ENCODE results near the gene HIVEP3.

The HIVEP3 gene

GRCh38 chr1:41765152-41765551 is 153.6 kb downstream of the HIVEP3 start:
- DNase-seq (ENCODE audit: low read depth in 1 of 2, low spot score in 1 of 2): no peak

GRCh38 chr1:41764656-41765055 is 154.1 kb downstream of the HIVEP3 start:
- no peak for DNase-seq (ENCODE audit: low read depth in 1 of 2, low spot score in 1 of 2)

- DNase-seq (ENCODE audit: low read depth in 1 of 2, low spot score in 1 of 2): no peak
Observed at GRCh38 chr1:41762777-41763176, 155.9 kb downstream of the HIVEP3 start.

GRCh38 chr1:41762251-41762650 is 156.5 kb downstream of the HIVEP3 start:
- no peak for DNase-seq (ENCODE audit: low read depth in 1 of 2, low spot score in 1 of 2)

- DNase-seq (ENCODE audit: low read depth in 1 of 2, low spot score in 1 of 2): no peak
Observed at GRCh38 chr1:41758904-41759548, 159.7 kb downstream of the HIVEP3 start.

GRCh38 chr1:41758500-41758899 is 160.2 kb downstream of the HIVEP3 start:
- no peak for DNase-seq (ENCODE audit: low read depth in 1 of 2, low spot score in 1 of 2)

- DNase-seq (ENCODE audit: low read depth in 1 of 2, low spot score in 1 of 2): no peak
Observed at GRCh38 chr1:41754540-41754939, 164.2 kb downstream of the HIVEP3 start.

- no peak for DNase-seq (ENCODE audit: low read depth in 1 of 2, low spot score in 1 of 2)
Observed at GRCh38 chr1:41752514-41753170, 166.1 kb downstream of the HIVEP3 start.

- DNase-seq (ENCODE audit: low read depth in 1 of 2, low spot score in 1 of 2): no peak
Observed at GRCh38 chr1:41751804-41752513, 166.8 kb downstream of the HIVEP3 start.

- DNase-seq (ENCODE audit: low read depth in 1 of 2, low spot score in 1 of 2): no peak
Observed at GRCh38 chr1:41749991-41750745, 168.6 kb downstream of the HIVEP3 start.

- no peak for DNase-seq (ENCODE audit: low read depth in 1 of 2, low spot score in 1 of 2)
Observed at GRCh38 chr1:41745022-41745421, 173.7 kb downstream of the HIVEP3 start.

- no peak for DNase-seq (ENCODE audit: low read depth in 1 of 2, low spot score in 1 of 2)
Observed at GRCh38 chr1:41743366-41743765, 175.4 kb downstream of the HIVEP3 start.

GRCh38 chr1:41742219-41742618 is 176.5 kb downstream of the HIVEP3 start:
- no peak for DNase-seq (ENCODE audit: low read depth in 1 of 2, low spot score in 1 of 2)

- DNase-seq (ENCODE audit: low read depth in 1 of 2, low spot score in 1 of 2): peak in 1 of 2 donors; percentile 44
Observed at GRCh38 chr1:41741244-41741643, 177.5 kb downstream of the HIVEP3 start.

- no peak for DNase-seq (ENCODE audit: low read depth in 1 of 2, low spot score in 1 of 2)
Observed at GRCh38 chr1:41740630-41741239, 178.0 kb downstream of the HIVEP3 start.

GRCh38 chr1:41740058-41740457 is 178.7 kb downstream of the HIVEP3 start:
- DNase-seq (ENCODE audit: low read depth in 1 of 2, low spot score in 1 of 2): no peak

- peak; percentile 42 to 78 for DNase-seq (ENCODE audit: low read depth in 1 of 2, low spot score in 1 of 2)
Observed at GRCh38 chr1:41739061-41739955, 179.4 kb downstream of the HIVEP3 start.

GRCh38 chr1:41738475-41738874 is 180.2 kb downstream of the HIVEP3 start:
- DNase-seq (ENCODE audit: low read depth in 1 of 2, low spot score in 1 of 2): no peak

GRCh38 chr1:41738006-41738405 is 180.7 kb downstream of the HIVEP3 start:
- DNase-seq (ENCODE audit: low read depth in 1 of 2, low spot score in 1 of 2): no peak

- no peak for DNase-seq (ENCODE audit: low read depth in 1 of 2, low spot score in 1 of 2)
Observed at GRCh38 chr1:41735631-41736260, 183.0 kb downstream of the HIVEP3 start.
